Sigmoid colon (tissue), 7 donors: ENCODE results near the gene CARMIL1. TPM values are rescaled to one million over a fixed set of nuclear protein-coding genes. Genes with fewer than 3 reads are reported as not detected.

Experiments used
- DNase-seq: peaks from one replicate; pipeline ENCODE4 v3.0.0-alpha.2; 2019
- H3K27ac ChIP-seq, 4 donors: fragments of 200-600 bp; sonication (generic); one replicate each; pipeline ENCODE4 v1.5.1; 2016 to 2019; ENCODE audit warnings: mild to moderate bottlenecking in 1 of 4
- H3K27me3 ChIP-seq, 3 donors: fragments of 200-600 bp; sonication (generic); one replicate each; pipeline ENCODE4 v1.5.1; 2019; ENCODE audit warnings: mild to moderate bottlenecking in 1 of 3
- H3K36me3 ChIP-seq, 4 donors: fragments of 200-600 bp; sonication (generic); one replicate each; pipeline ENCODE4 v1.5.1; 2016 to 2019
- H3K4me1 ChIP-seq, 4 donors: fragments of 200-600 bp; sonication (generic); one replicate each; pipeline ENCODE4 v1.5.1; 2017 to 2019
- H3K4me3 ChIP-seq, 4 donors: fragments of 200-600 bp; sonication (generic); one replicate each; pipeline ENCODE4 v1.5.1; 2017 to 2019; ENCODE audit warnings: mild to moderate bottlenecking in 2 of 4, moderate library complexity in 1 of 4
- H3K9me3 ChIP-seq, 4 donors: fragments of 200-600 bp in 3 of 4; sonication (generic) in 3 of 4; one replicate each; pipeline versions ENCODE4 v1.5.1 to v1.6.1; 2013 to 2019
- CTCF ChIP-seq, 4 experiments: fragments of 450-650 bp in 3 of 4; fragments of 200-600 bp in 1 of 4; IDR thresholded peaks; one replicate each; pipeline ENCODE4 v1.5.1; 2016 to 2019; ENCODE audit warnings: antibody characterized with exemption in 4 of 4, mild to moderate bottlenecking in 3 of 4, moderate library complexity in 2 of 4
- EP300 ChIP-seq, 4 donors: sonication (generic); formaldehyde crosslinking; IDR thresholded peaks; one replicate each; pipeline ENCODE4 v1.6.1; 2017; ENCODE audit warnings: antibody characterized with exemption in 4 of 4
- POLR2A ChIP-seq, 2 donors: fragments of 450-650 bp; IDR thresholded peaks; one replicate each; pipeline ENCODE4 v1.6.1; 2016; ENCODE audit warnings: antibody characterized with exemption in 2 of 2, mild to moderate bottlenecking in 2 of 2, moderate library complexity in 2 of 2
- POLR2AphosphoS5 ChIP-seq, 4 donors: sonication (generic); formaldehyde crosslinking; IDR thresholded peaks; one replicate each; pipeline ENCODE4 v1.6.1; 2017; ENCODE audit warnings: antibody characterized with exemption in 4 of 4
- WGBS, 2 donors: extraction: QIAGEN DNeasy Blood & Tissue Kit; methylation state at CpG; one replicate each; pipeline ENCODE4 v1.1.7; 2013; 5-methylcytosine and 5-hydroxymethylcytosine counted together
- intact Hi-C: fragments of 100-400 bp; cut with DNase I; formaldehyde crosslinking; loops from one replicate; pipeline ENCODE4 v1.15.1; 2023
- polyA plus RNA-seq, 3 donors: library from polyadenylated mRNA; stranded (reverse); fragments of 200-250 nt; gene quantifications; one replicate each; pipeline ENCODE4 v1.2.3, GENCODE V29; 2013
- total RNA-seq, 4 donors: library from RNA; depleted of rRNA; stranded (reverse); fragments of >200 nt; gene quantifications; one replicate each; pipeline ENCODE4 v1.1.0, GENCODE V29; 2016
- donor health status: healthy with polysubstance abuse.
- donor health status: Bipolar disorder and iron deficiency.
- donor health status: healthy.

Gene CARMIL1
- total and polyA plus RNA-seq, 7 donors, result 3.4 to 24.0 (median 8.2) TPM

- H3K27me3 ChIP-seq, result no peaks in the 10 kb centered on the region
- TF ChIP-seq POLR2AphosphoS5 (IDR thresholded peaks at IDR 0.05) (no peak), POLR2A (IDR thresholded peaks at IDR 0.05) (no peak), CTCF (IDR thresholded peaks at IDR 0.05) (no peak)
- no peaks in the 10 kb centered on the region for H3K36me3 ChIP-seq
- intact Hi-C loops, result no loop called here
- H3K4me3 ChIP-seq, result no peak overlapping the region
- WGBS, 2 donors, result 92 to 96% methylated on average over 2 of the region's 2 CpGs
- DNase-seq, result no peak
- H3K4me1 ChIP-seq, result no peaks in the 10 kb centered on the region
- no peak overlapping the region for H3K27ac ChIP-seq
- no peaks in the 10 kb centered on the region for H3K9me3 ChIP-seq
These were observed 124.0 kb downstream of the CARMIL1 start for GRCh38 chr6:25403150-25403549.

GRCh38 chr6:25404091-25404490 is 124.9 kb downstream of the CARMIL1 start:
- intact Hi-C loops, result no loop called here
- Histone ChIP-seq H3K36me3 (no peaks in the 10 kb centered on the region), H3K27ac (peak overlapping the region in 1 of 4 donors; percentile 42), H3K9me3 (no peaks in the 10 kb centered on the region), H3K27me3 (no peaks in the 10 kb centered on the region), H3K4me1 (no peaks in the 10 kb centered on the region), H3K4me3 (no peak overlapping the region)
- 89% methylated on average over 3 of the region's 3 CpGs for WGBS, 2 donors
- no peak for DNase-seq
- no peak for TF ChIP-seq CTCF (IDR thresholded peaks at IDR 0.05)
- no peak for TF ChIP-seq POLR2AphosphoS5 (IDR thresholded peaks at IDR 0.05)
- no peak for TF ChIP-seq EP300 (IDR thresholded peaks at IDR 0.05)
- TF ChIP-seq POLR2A (IDR thresholded peaks at IDR 0.05), result no peak

GRCh38 chr6:25404693-25405169 is 125.6 kb downstream of the CARMIL1 start:
- no peak for DNase-seq
- H3K36me3 ChIP-seq, result no peaks in the 10 kb centered on the region
- no peaks in the 10 kb centered on the region for H3K9me3 ChIP-seq
- 12 to 19% methylated on average over 8 of the region's 8 CpGs for WGBS, 2 donors
- TF ChIP-seq CTCF (IDR thresholded peaks at IDR 0.05) (no peak), EP300 (IDR thresholded peaks at IDR 0.05) (no peak), POLR2AphosphoS5 (IDR thresholded peaks at IDR 0.05) (no peak), POLR2A (IDR thresholded peaks at IDR 0.05) (no peak)
- intact Hi-C loops, result no loop called here
- H3K4me1 ChIP-seq, result no peaks in the 10 kb centered on the region
- H3K27ac ChIP-seq, result peak overlapping the region in 1 of 4 donors; percentile 42
- no peaks in the 10 kb centered on the region for H3K27me3 ChIP-seq
- H3K4me3 ChIP-seq, result no peak overlapping the region

- Histone ChIP-seq H3K27me3 (no peaks in the 10 kb centered on the region), H3K27ac (peak overlapping the region in 1 of 4 donors; percentile 42), H3K4me1 (no peaks in the 10 kb centered on the region), H3K4me3 (no peak overlapping the region), H3K9me3 (no peaks in the 10 kb centered on the region), H3K36me3 (no peaks in the 10 kb centered on the region)
- no peak for DNase-seq
- no peak for TF ChIP-seq EP300 (IDR thresholded peaks at IDR 0.05)
- no peak for TF ChIP-seq CTCF (IDR thresholded peaks at IDR 0.05)
- no peak for TF ChIP-seq POLR2A (IDR thresholded peaks at IDR 0.05)
- no peak for TF ChIP-seq POLR2AphosphoS5 (IDR thresholded peaks at IDR 0.05)
- WGBS, 2 donors, result 8 to 9% methylated on average over 1 of the region's 1 CpG
- intact Hi-C loops, result no loop called here
These were observed 126.3 kb downstream of the CARMIL1 start for GRCh38 chr6:25405442-25405841.

GRCh38 chr6:25407431-25407830 is 128.3 kb downstream of the CARMIL1 start:
- no peak overlapping the region for H3K27ac ChIP-seq
- H3K9me3 ChIP-seq, result no peaks in the 10 kb centered on the region
- WGBS, 2 donors, result 73 to 81% methylated on average over 3 of the region's 3 CpGs
- H3K36me3 ChIP-seq, result no peaks in the 10 kb centered on the region
- H3K4me3 ChIP-seq, result no peak overlapping the region
- TF ChIP-seq POLR2AphosphoS5 (IDR thresholded peaks at IDR 0.05) (no peak), EP300 (IDR thresholded peaks at IDR 0.05) (no peak), CTCF (IDR thresholded peaks at IDR 0.05) (no peak), POLR2A (IDR thresholded peaks at IDR 0.05) (no peak)
- no peaks in the 10 kb centered on the region for H3K27me3 ChIP-seq
- intact Hi-C loops, result no loop called here
- DNase-seq, result no peak
- no peaks in the 10 kb centered on the region for H3K4me1 ChIP-seq
